Activated T-helper 2 cell treated with anti-CD3 and anti-CD28 coated beads, Interferon-gamma antibody, Interleukin-2, Interleukin-4, amounts not matched to agents 10 μg/mL and 5 μg/mL and 100 μg/mL, durations not matched to agents 14 hours and 24 hours and 36 hours (primary cell): ENCODE results near the gene MAPK8IP3. TPM values are rescaled to one million over a fixed set of nuclear protein-coding genes. Genes with fewer than 3 reads are reported as not detected.
A peak's percentile ranks its signal among the peaks of the same experiment; 100 is the strongest.
"Not testable (repeated sequence)": the region's sequence is repeated elsewhere in the genome, so short reads cannot be mapped to it uniquely, and the experiment has no call there.

ENCODE experiments used
- DNase-seq: peaks from one replicate; pipeline ENCODE4 v3.0.0; 2021; ENCODE audit warnings: low spot score
- H3K27ac Mint-ChIP-seq: one replicate; pipeline ENCODE4 v1.8.0; 2021; ENCODE audit warnings: mixed read lengths
- H3K27me3 Mint-ChIP-seq: one replicate; pipeline ENCODE4 v1.8.0; 2021; ENCODE audit warnings: low read depth, mixed read lengths
- H3K36me3 Mint-ChIP-seq: one replicate; pipeline ENCODE4 v1.8.0; 2021; ENCODE audit warnings: low read depth, mixed read lengths
- H3K4me1 Mint-ChIP-seq: one replicate; pipeline ENCODE4 v1.8.0; 2021; ENCODE audit warnings: low read depth, mixed read lengths
- H3K4me3 Mint-ChIP-seq: one replicate; pipeline ENCODE4 v1.8.0; 2021; ENCODE audit warnings: low read depth, mild to moderate bottlenecking, moderate library complexity, mixed read lengths
- H3K9me3 Mint-ChIP-seq: one replicate; pipeline ENCODE4 v1.8.0; 2021; ENCODE audit warnings: mixed read lengths
- intact Hi-C: fragments of 100-400 bp; cut with micrococcal nuclease; formaldehyde crosslinking; loops from one replicate; pipeline ENCODE4 v1.15.1; 2023
- total RNA-seq: library from RNA; stranded (reverse); gene quantifications from 2 replicates; pipeline ENCODE4 v1.2.3, GENCODE V29; 2022

The MAPK8IP3 gene
- total RNA-seq, 1 donor from 2014 or later, result 74.8 TPM

- Mint-ChIP-seq H3K27ac (peak overlapping the region; percentile 81), H3K36me3 (peaks cover 16% of the 10 kb centered on the region), H3K4me3 (peak overlapping the region; percentile 86), H3K9me3 (no peaks in the 10 kb centered on the region), H3K27me3 (no peaks in the 10 kb centered on the region), H3K4me1 (peaks cover 17% of the 10 kb centered on the region)
- intact Hi-C loops, result loop anchor here (5.0 to 10.0 kb wide), 3 partner anchors 74 to 173 kb away; partner anchors contain the start of genes CRAMP1, IFT140, NUBP2 and SPSB3
- no peak for DNase-seq
These were observed 2.2 kb downstream of the MAPK8IP3 start for GRCh38 chr16:1708083-1708767.

- peaks cover 14% of the 10 kb centered on the region for H3K36me3 Mint-ChIP-seq
- intact Hi-C loops, result loop anchor here (5.0 to 10.0 kb wide), 3 partner anchors 74 to 174 kb away; partner anchors contain the start of genes CRAMP1, IFT140, NUBP2 and SPSB3
- H3K27ac Mint-ChIP-seq, result no peak overlapping the region
- DNase-seq, result no peak
- H3K9me3 Mint-ChIP-seq, result no peaks in the 10 kb centered on the region
- peaks cover 18% of the 10 kb centered on the region for H3K4me1 Mint-ChIP-seq
- H3K4me3 Mint-ChIP-seq, result no peak overlapping the region
- no peaks in the 10 kb centered on the region for H3K27me3 Mint-ChIP-seq
These were observed 2.8 kb downstream of the MAPK8IP3 start for GRCh38 chr16:1708768-1709180.

GRCh38 chr16:1709356-1709755, 3.4 kb downstream of the MAPK8IP3 start:
- Mint-ChIP-seq H3K4me3 (no peak overlapping the region), H3K9me3 (no peaks in the 10 kb centered on the region), H3K4me1 (peaks cover 16% of the 10 kb centered on the region), H3K27me3 (no peaks in the 10 kb centered on the region), H3K27ac (no peak overlapping the region), H3K36me3 (peaks cover 14% of the 10 kb centered on the region)
- DNase-seq, result no peak
- intact Hi-C loops, result loop anchor here (5.0 to 10.0 kb wide), 3 partner anchors 73 to 175 kb away; partner anchors contain the start of genes CRAMP1, IFT140, NUBP2 and SPSB3

- H3K36me3 Mint-ChIP-seq, result peaks cover 17% of the 10 kb centered on the region
- H3K9me3 Mint-ChIP-seq, result no peaks in the 10 kb centered on the region
- peaks cover 15% of the 10 kb centered on the region for H3K4me1 Mint-ChIP-seq
- H3K27me3 Mint-ChIP-seq, result no peaks in the 10 kb centered on the region
- no peak overlapping the region for H3K27ac Mint-ChIP-seq
- no peak for DNase-seq
- H3K4me3 Mint-ChIP-seq, result no peak overlapping the region
- intact Hi-C loops, result no loop called here
These were observed 5.0 kb downstream of the MAPK8IP3 start for GRCh38 chr16:1710811-1711507.

GRCh38 chr16:1712791-1713261, 6.8 kb downstream of the MAPK8IP3 start:
- intact Hi-C loops, result no loop called here
- DNase-seq, result no peak
- Mint-ChIP-seq H3K4me1 (peaks cover 7% of the 10 kb centered on the region), H3K27ac (no peak overlapping the region), H3K36me3 (peaks cover 10% of the 10 kb centered on the region), H3K9me3 (no peaks in the 10 kb centered on the region), H3K27me3 (no peaks in the 10 kb centered on the region), H3K4me3 (no peak overlapping the region)

- H3K27ac Mint-ChIP-seq, result no peak overlapping the region
- H3K36me3 Mint-ChIP-seq, result peaks cover 6% of the 10 kb centered on the region
- H3K27me3 Mint-ChIP-seq, result no peaks in the 10 kb centered on the region
- H3K9me3 Mint-ChIP-seq, result no peaks in the 10 kb centered on the region
- no peak overlapping the region for H3K4me3 Mint-ChIP-seq
- intact Hi-C loops, result no loop called here
- H3K4me1 Mint-ChIP-seq, result peaks cover 5% of the 10 kb centered on the region
- DNase-seq, result no peak
These were observed 7.3 kb downstream of the MAPK8IP3 start for GRCh38 chr16:1713331-1713730.

GRCh38 chr16:1713933-1714332, 7.9 kb downstream of the MAPK8IP3 start:
- Mint-ChIP-seq H3K4me3 (no peak overlapping the region), H3K27me3 (no peaks in the 10 kb centered on the region), H3K4me1 (peaks cover 7% of the 10 kb centered on the region), H3K27ac (no peak overlapping the region), H3K36me3 (peaks cover 6% of the 10 kb centered on the region), H3K9me3 (no peaks in the 10 kb centered on the region)
- no peak for DNase-seq
- intact Hi-C loops, result no loop called here

GRCh38 chr16:1715220-1715619, 9.2 kb downstream of the MAPK8IP3 start:
- no peaks in the 10 kb centered on the region for H3K9me3 Mint-ChIP-seq
- peaks cover 10% of the 10 kb centered on the region for H3K4me1 Mint-ChIP-seq
- H3K36me3 Mint-ChIP-seq, result peaks cover 6% of the 10 kb centered on the region
- intact Hi-C loops, result no loop called here
- DNase-seq, result no peak
- H3K27ac Mint-ChIP-seq, result no peak overlapping the region
- no peak overlapping the region for H3K4me3 Mint-ChIP-seq
- H3K27me3 Mint-ChIP-seq, result no peaks in the 10 kb centered on the region

- DNase-seq, H3K4me3 Mint-ChIP-seq, intact Hi-C loops, H3K27ac Mint-ChIP-seq, H3K9me3 Mint-ChIP-seq, H3K27me3 Mint-ChIP-seq, H3K36me3 Mint-ChIP-seq: not testable (repeated sequence)
- H3K4me1 Mint-ChIP-seq, result peaks cover 20% of the 10 kb centered on the region
These were observed 12.2 kb downstream of the MAPK8IP3 start for GRCh38 chr16:1718236-1718635.

GRCh38 chr16:1719559-1720229, 13.7 kb downstream of the MAPK8IP3 start:
- H3K27ac Mint-ChIP-seq, H3K4me3 Mint-ChIP-seq, H3K27me3 Mint-ChIP-seq, intact Hi-C loops, H3K9me3 Mint-ChIP-seq, H3K36me3 Mint-ChIP-seq, DNase-seq: not testable (repeated sequence)
- peaks cover 25% of the 10 kb centered on the region for H3K4me1 Mint-ChIP-seq

- no peaks in the 10 kb centered on the region for H3K9me3 Mint-ChIP-seq
- no peak overlapping the region for H3K4me3 Mint-ChIP-seq
- intact Hi-C loops, result no loop called here
- H3K27ac Mint-ChIP-seq, result no peak overlapping the region
- H3K27me3 Mint-ChIP-seq, result no peaks in the 10 kb centered on the region
- peaks cover 22% of the 10 kb centered on the region for H3K4me1 Mint-ChIP-seq
- no peak for DNase-seq
- H3K36me3 Mint-ChIP-seq, result peaks cover 3% of the 10 kb centered on the region
These were observed 15.4 kb downstream of the MAPK8IP3 start for GRCh38 chr16:1721372-1721771.

GRCh38 chr16:1723450-1724147, 17.6 kb downstream of the MAPK8IP3 start:
- H3K36me3 Mint-ChIP-seq, result peaks cover 14% of the 10 kb centered on the region
- no peaks in the 10 kb centered on the region for H3K9me3 Mint-ChIP-seq
- H3K27me3 Mint-ChIP-seq, result no peaks in the 10 kb centered on the region
- no peak for DNase-seq
- H3K4me1 Mint-ChIP-seq, result peaks cover 22% of the 10 kb centered on the region
- H3K4me3 Mint-ChIP-seq, result no peak overlapping the region
- intact Hi-C loops, result no loop called here
- peak overlapping the region; percentile 6 for H3K27ac Mint-ChIP-seq
